ENCODE data around the gene PMFBP1.
A peak's percentile ranks its signal among the peaks of the same experiment; 100 is the strongest.

Gene PMFBP1

GRCh38 chr16:72113616-72113945 lies 58.4 kb downstream of the PMFBP1 start:
- CTCF ChIA-PET = interaction anchor here (1.9 kb wide), 1 partner anchor 12 kb away, joined by 8 read pairs; no protein-coding TSS in a partner anchor

GRCh38 chr16:72112906-72113615 lies 58.9 kb downstream of the PMFBP1 start:
- peak; percentile 13 for DNase-seq (ENCODE audit: extremely low spot score)
- ChIA-PET CTCF (interaction anchor here (1.9 kb wide), 1 partner anchor 12 kb away, joined by 8 read pairs; no protein-coding TSS in a partner anchor), POLR2A (interaction anchor here (1.1 kb wide), 1 partner anchor 20 kb away, joined by 3 read pairs; the partner anchor contains the start of genes DHX38 and TXNL4B)
- no peak for TF ChIP-seq CTCF (IDR thresholded peaks at IDR 0.05; ENCODE audit: control extremely low read depth, extremely low read depth, low read depth, missing control alignments)

More at GRCh38 chr16:72113616-72113945, 58.4 kb downstream of the PMFBP1 start:
- POLR2A ChIA-PET = interaction anchor here (1.1 kb wide), 1 partner anchor 20 kb away, joined by 3 read pairs; the partner anchor contains the start of genes DHX38 and TXNL4B
- no peak for DNase-seq (ENCODE audit: extremely low spot score)
- no peak for TF ChIP-seq CTCF (IDR thresholded peaks at IDR 0.05; ENCODE audit: control extremely low read depth, extremely low read depth, low read depth, missing control alignments)

GRCh38 chr16:72112452-72112792 lies 59.5 kb downstream of the PMFBP1 start:
- ChIA-PET POLR2A (no interaction called here), CTCF (interaction anchor here (1.4 to 1.9 kb wide), 2 partner anchors 13 to 23 kb away, joined by 4 to 8 read pairs; no protein-coding TSS in a partner anchor)
- no peak for DNase-seq (ENCODE audit: extremely low spot score)
- TF ChIP-seq CTCF (IDR thresholded peaks at IDR 0.05; ENCODE audit: control extremely low read depth, extremely low read depth, low read depth, missing control alignments) = no peak

- no peak for TF ChIP-seq CTCF (IDR thresholded peaks at IDR 0.05; ENCODE audit: control extremely low read depth, extremely low read depth, low read depth, missing control alignments)
- ChIA-PET CTCF (interaction anchor here (1.4 to 1.8 kb wide), 2 partner anchors 13 to 22 kb away, joined by 4 to 10 read pairs; no protein-coding TSS in a partner anchor), POLR2A (no interaction called here)
- peak; percentile 14 for DNase-seq (ENCODE audit: extremely low spot score)
These were observed 60.1 kb downstream of the PMFBP1 start for GRCh38 chr16:72111657-72112451.

GRCh38 chr16:72110662-72111615 lies 61.0 kb downstream of the PMFBP1 start:
- ChIA-PET POLR2A (no interaction called here), CTCF (interaction anchor here (1.4 to 1.8 kb wide), 2 partner anchors 14 to 21 kb away, joined by 4 to 10 read pairs; no protein-coding TSS in a partner anchor)
- DNase-seq (ENCODE audit: extremely low spot score) = no peak
- TF ChIP-seq CTCF (IDR thresholded peaks at IDR 0.05; ENCODE audit: control extremely low read depth, extremely low read depth, low read depth, missing control alignments) = no peak

Data from GM10248 (cell line).